ENCODE data around the gene ULK4.
A peak's percentile ranks its signal among the peaks of the same experiment; 100 is the strongest.

ULK4 gene

GRCh38 chr3:41339758-41340157 lies 622.1 kb downstream of the ULK4 start:
- no peak overlapping the region for H3K4me3 ChIP-seq (ENCODE audit: low read length)
- DNase-seq (ENCODE audit: low read depth): no peak
- TF ChIP-seq CTCF (conservative IDR thresholded peaks at IDR 0.05; ENCODE audit: low read depth, low read length): no peak

GRCh38 chr3:41338276-41338675 lies 623.6 kb downstream of the ULK4 start:
- DNase-seq (ENCODE audit: low read depth): peak; percentile 32
- no peak overlapping the region for H3K4me3 ChIP-seq (ENCODE audit: low read length)
- TF ChIP-seq CTCF (conservative IDR thresholded peaks at IDR 0.05; ENCODE audit: low read depth, low read length): no peak

GRCh38 chr3:41334426-41334825 lies 627.5 kb downstream of the ULK4 start:
- H3K4me3 ChIP-seq (ENCODE audit: low read length): no peak overlapping the region
- no peak for DNase-seq (ENCODE audit: low read depth)
- no peak for TF ChIP-seq CTCF (conservative IDR thresholded peaks at IDR 0.05; ENCODE audit: low read depth, low read length)

GRCh38 chr3:41331041-41331440 lies 630.9 kb downstream of the ULK4 start:
- no peak for DNase-seq (ENCODE audit: low read depth)
- TF ChIP-seq CTCF (conservative IDR thresholded peaks at IDR 0.05; ENCODE audit: low read depth, low read length): no peak
- H3K4me3 ChIP-seq (ENCODE audit: low read length): no peak overlapping the region

GRCh38 chr3:41330465-41330864 lies 631.4 kb downstream of the ULK4 start:
- H3K4me3 ChIP-seq (ENCODE audit: low read length): no peak overlapping the region
- no peak for DNase-seq (ENCODE audit: low read depth)
- no peak for TF ChIP-seq CTCF (conservative IDR thresholded peaks at IDR 0.05; ENCODE audit: low read depth, low read length)

GRCh38 chr3:41329881-41330280 lies 632.0 kb downstream of the ULK4 start:
- no peak overlapping the region for H3K4me3 ChIP-seq (ENCODE audit: low read length)
- no peak for TF ChIP-seq CTCF (conservative IDR thresholded peaks at IDR 0.05; ENCODE audit: low read depth, low read length)
- no peak for DNase-seq (ENCODE audit: low read depth)

GRCh38 chr3:41328926-41329325 lies 633.0 kb downstream of the ULK4 start:
- H3K4me3 ChIP-seq (ENCODE audit: low read length): no peak overlapping the region
- no peak for DNase-seq (ENCODE audit: low read depth)
- TF ChIP-seq CTCF (conservative IDR thresholded peaks at IDR 0.05; ENCODE audit: low read depth, low read length): no peak
